Activated B cell treated with CpG ODN at 0.5 μM for 24 hours (primary cell): ENCODE data around the gene SRGN. TPM values are rescaled to one million over a fixed set of nuclear protein-coding genes. Genes with fewer than 3 reads are reported as not detected.

ENCODE experiments used
- ATAC-seq: fragments of 200-7000 bp; cut with Tn5 transposase; one replicate; pipeline ENCODE4 v1.10.0; 2021; ENCODE audit warnings: low read depth, mild to moderate bottlenecking, moderate library complexity
- CTCF ChIA-PET: fragments of 350-600 bp; sonication (Branson Sonifier 250); formaldehyde crosslinking; loops from one replicate; lab custom pipeline; 2021; ENCODE audit warnings: antibody characterized with exemption; lab: Charles Lee
- POLR2A ChIA-PET: fragments of 350-600 bp; sonication (Branson Sonifier 250); formaldehyde crosslinking; loops from one replicate; lab custom pipeline; 2021; ENCODE audit warnings: antibody characterized with exemption; lab: Charles Lee
- DNase-seq: peaks from one replicate; pipeline ENCODE4 v3.0.0; 2022
- H3K27ac Mint-ChIP-seq: one replicate; pipeline ENCODE4 v1.8.0; 2020; ENCODE audit warnings: mixed read lengths
- H3K27me3 Mint-ChIP-seq: one replicate; pipeline ENCODE4 v1.8.0; 2021; ENCODE audit warnings: mixed read lengths
- H3K36me3 Mint-ChIP-seq: one replicate; pipeline ENCODE4 v1.8.0; 2021; ENCODE audit warnings: low read depth, mixed read lengths
- H3K4me1 Mint-ChIP-seq: one replicate; pipeline ENCODE4 v1.8.0; 2021; ENCODE audit warnings: mixed read lengths
- H3K4me3 Mint-ChIP-seq: one replicate; pipeline ENCODE4 v1.8.0; 2020; ENCODE audit warnings: mild to moderate bottlenecking, mixed read lengths
- H3K9me3 Mint-ChIP-seq: one replicate; pipeline ENCODE4 v1.8.0; 2020; ENCODE audit warnings: mixed read lengths
- intact Hi-C: fragments of 100-400 bp; cut with micrococcal nuclease; formaldehyde crosslinking; loops from one replicate; pipeline ENCODE4 v1.15.1; 2024
- total RNA-seq: library from RNA; stranded (reverse); gene quantifications from 2 replicates; pipeline ENCODE4 v1.2.3, GENCODE V29; 2022
- TF ChIP-seq, protein P1 (sequence below): fragments of 200-600 bp; IDR thresholded peaks from one replicate; pipeline ENCODE4 v1.8.0; 2022; ENCODE audit warnings: antibody characterized with exemption, mild to moderate bottlenecking

SRGN gene
- total RNA-seq, 1 donor from 2014 or later, result 91.4 TPM

DNA sequence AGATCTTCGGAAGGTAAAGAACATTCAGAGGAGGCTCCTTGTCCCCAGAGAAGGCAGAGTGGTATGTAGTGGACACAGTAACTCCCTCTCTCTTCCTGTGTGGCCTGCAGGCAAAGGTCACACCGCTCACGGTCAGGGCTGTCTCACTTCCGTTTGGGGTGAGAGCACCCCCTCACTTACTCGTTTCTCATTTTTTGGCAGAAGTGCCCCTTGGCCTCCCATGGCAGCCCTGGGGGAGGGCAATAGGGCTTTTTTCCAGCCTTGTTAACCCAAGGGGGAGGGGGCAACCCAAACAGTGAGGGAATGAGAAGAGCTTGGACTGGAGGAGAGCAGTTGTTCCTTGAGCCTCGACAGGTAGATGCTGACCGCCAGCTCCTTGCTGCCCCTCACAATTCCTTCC is 31.8 kb upstream of the SRGN start:
- no peak overlapping the region for H3K4me3 Mint-ChIP-seq
- ATAC-seq (no peak), DNase-seq (no peak)
- H3K36me3 Mint-ChIP-seq, result no peaks in the 10 kb centered on the region
- ChIA-PET CTCF (no interaction called here), POLR2A (interaction anchor here (0.9 kb wide), 1 partner anchor 31 kb away, joined by 6 read pairs; the partner anchor contains the start of gene SRGN)
- H3K27me3 Mint-ChIP-seq, result no peaks in the 10 kb centered on the region
- intact Hi-C loops, result no loop called here
- peaks cover 31% of the 10 kb centered on the region for H3K4me1 Mint-ChIP-seq
- H3K9me3 Mint-ChIP-seq, result no peaks in the 10 kb centered on the region
- H3K27ac Mint-ChIP-seq, result peak overlapping the region; percentile 1
- TF ChIP-seq, protein P1, sequence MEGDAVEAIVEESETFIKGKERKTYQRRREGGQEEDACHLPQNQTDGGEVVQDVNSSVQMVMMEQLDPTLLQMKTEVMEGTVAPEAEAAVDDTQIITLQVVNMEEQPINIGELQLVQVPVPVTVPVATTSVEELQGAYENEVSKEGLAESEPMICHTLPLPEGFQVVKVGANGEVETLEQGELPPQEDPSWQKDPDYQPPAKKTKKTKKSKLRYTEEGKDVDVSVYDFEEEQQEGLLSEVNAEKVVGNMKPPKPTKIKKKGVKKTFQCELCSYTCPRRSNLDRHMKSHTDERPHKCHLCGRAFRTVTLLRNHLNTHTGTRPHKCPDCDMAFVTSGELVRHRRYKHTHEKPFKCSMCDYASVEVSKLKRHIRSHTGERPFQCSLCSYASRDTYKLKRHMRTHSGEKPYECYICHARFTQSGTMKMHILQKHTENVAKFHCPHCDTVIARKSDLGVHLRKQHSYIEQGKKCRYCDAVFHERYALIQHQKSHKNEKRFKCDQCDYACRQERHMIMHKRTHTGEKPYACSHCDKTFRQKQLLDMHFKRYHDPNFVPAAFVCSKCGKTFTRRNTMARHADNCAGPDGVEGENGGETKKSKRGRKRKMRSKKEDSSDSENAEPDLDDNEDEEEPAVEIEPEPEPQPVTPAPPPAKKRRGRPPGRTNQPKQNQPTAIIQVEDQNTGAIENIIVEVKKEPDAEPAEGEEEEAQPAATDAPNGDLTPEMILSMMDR, result no peak

DNA sequence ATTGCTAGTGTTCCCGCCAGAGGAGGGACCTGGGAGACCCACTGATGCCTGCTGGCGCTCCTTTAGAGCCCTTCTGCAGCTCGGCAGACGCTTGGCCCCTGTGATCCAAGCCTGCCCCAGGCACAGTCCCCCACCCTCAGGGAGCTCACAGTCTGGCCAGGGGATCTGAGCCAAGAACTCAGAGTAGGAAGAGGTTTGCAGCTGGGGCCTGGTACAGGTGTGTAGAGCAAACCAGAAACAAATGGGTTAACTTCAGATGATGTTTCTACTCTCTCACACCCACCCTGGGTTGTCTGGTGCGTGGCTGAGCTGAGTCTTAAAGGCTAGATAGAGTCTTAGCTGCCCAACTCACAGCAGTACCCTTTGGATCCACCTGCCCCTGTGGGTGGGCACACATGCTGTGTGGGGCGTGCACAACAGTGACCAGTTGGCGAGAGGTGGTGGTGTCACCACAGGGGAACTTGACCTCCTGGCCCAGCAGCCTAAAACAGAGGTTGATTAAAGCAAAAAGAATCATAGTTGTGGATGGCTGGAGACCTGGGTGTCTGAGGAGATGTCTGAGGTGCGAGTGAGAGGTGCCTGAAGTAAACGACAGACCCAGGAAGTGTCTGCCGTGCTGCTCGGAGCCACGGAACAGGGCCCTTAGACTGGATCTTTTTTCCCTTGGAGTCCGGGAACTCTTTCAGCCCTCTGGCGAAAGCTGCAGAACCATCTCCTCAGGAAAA is 31.2 kb upstream of the SRGN start:
- TF ChIP-seq, protein P1, result no peak
- CTCF ChIA-PET, result no interaction called here
- intact Hi-C loops, result no loop called here
- Mint-ChIP-seq H3K27ac (no peak overlapping the region), H3K9me3 (no peaks in the 10 kb centered on the region), H3K4me1 (peaks cover 31% of the 10 kb centered on the region), H3K27me3 (no peaks in the 10 kb centered on the region), H3K36me3 (no peaks in the 10 kb centered on the region), H3K4me3 (no peak overlapping the region)
- POLR2A ChIA-PET, result interaction anchor here (0.9 kb wide), 1 partner anchor 31 kb away, joined by 6 read pairs; the partner anchor contains the start of gene SRGN
- no peak for ATAC-seq
- no peak for DNase-seq

DNA sequence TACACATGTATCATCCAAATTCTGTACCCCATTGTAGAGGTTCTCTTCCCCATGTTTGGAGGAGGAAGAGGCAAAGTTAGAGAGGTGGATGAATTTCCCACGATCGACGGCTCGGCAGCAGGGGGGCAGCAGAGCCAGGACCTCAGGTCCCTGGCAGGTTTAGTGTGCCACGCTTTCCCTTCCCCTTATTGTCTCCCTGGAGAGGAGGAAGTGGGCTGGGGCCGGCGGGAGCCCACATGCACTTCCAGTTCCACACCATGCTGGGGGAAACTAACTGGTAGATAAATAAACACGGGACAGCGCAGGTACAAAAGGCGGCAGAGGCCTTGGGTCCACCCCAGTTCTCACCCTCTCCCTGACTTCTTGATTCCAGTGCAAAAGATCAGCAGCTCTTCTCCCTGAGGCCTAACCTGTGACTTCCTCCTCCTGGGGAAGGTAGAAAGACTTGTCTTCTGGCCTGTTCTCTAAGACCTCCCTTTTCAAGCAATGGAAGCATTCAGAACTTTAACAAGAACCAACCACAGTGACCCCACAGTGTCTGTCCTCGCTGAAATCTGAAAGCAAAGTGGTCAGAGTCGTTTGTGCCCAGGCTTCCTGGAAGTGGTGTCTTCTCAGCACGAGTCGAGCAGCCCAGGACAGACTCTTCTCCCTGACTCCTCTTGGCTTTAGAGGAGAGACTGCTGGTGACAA is 30.5 kb upstream of the SRGN start:
- POLR2A ChIA-PET, result no interaction called here
- no peak for ATAC-seq

DNA sequence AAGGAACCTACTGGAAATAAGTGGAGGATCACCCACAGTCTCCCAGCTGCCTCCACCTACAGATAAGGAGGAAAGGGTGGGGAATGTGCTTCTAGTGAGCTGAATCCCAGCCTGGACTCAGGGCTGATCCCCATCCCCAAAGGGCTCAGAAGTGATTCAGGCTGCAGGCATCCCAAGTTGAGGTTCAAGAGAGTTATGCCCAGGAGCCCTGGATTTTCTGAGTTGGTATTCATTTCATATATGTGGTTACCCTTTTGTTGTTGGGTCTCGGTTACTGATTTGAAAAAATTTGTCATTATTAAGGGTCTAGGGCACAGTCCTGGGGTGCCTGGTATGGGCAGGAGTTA is 30.0 kb upstream of the SRGN start:
- Mint-ChIP-seq H3K4me3 (no peak overlapping the region), H3K9me3 (no peaks in the 10 kb centered on the region), H3K4me1 (peaks cover 33% of the 10 kb centered on the region), H3K27me3 (no peaks in the 10 kb centered on the region), H3K36me3 (no peaks in the 10 kb centered on the region), H3K27ac (no peak overlapping the region)
- TF ChIP-seq, protein P1, result no peak
- ChIA-PET CTCF (no interaction called here), POLR2A (no interaction called here)
- DNase-seq (no peak), ATAC-seq (no peak)
- intact Hi-C loops, result no loop called here

More for the DNA sequence above, 30.5 kb upstream of the SRGN start:
- H3K27ac Mint-ChIP-seq, result no peak overlapping the region
- TF ChIP-seq, protein P1, result no peak
- no peaks in the 10 kb centered on the region for H3K9me3 Mint-ChIP-seq
- H3K27me3 Mint-ChIP-seq, result no peaks in the 10 kb centered on the region
- DNase-seq, result no peak
- CTCF ChIA-PET, result no interaction called here
- H3K36me3 Mint-ChIP-seq, result no peaks in the 10 kb centered on the region
- intact Hi-C loops, result no loop called here
- H3K4me1 Mint-ChIP-seq, result peaks cover 35% of the 10 kb centered on the region
- H3K4me3 Mint-ChIP-seq, result no peak overlapping the region

DNA sequence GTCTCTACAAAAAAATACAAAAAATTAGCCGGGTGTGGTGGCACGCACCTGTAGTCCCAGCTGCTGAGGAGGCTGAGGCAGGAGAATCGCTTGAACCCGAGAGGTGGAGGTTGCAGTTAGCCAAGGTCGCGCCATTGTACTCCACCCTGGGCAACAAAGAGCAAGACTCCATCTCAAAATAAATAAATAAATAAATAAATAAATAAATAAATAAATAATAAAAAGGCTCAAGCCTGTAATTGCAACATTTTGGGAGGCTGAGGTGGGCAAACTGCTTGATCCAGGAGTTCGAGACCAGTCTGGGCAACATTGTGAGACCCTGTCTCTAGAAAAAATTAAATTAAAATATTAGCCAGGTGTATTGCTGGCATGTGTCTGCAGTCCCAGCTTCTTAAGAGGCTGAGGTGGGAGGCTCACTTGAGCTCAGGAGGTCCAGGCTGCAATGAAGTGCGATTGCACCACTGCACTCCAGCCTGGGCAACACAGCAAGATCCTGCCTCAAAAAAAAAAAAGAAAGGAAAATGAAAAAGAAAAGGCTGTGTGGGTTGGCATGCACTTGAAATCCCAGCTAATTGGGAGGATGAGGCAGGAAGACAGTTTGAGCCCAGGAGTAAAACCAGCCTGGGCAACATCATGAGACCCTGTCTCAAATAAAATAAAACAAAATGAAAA is 27.6 kb upstream of the SRGN start:
- intact Hi-C loops, result loop anchor here (2.0 kb wide), 1 partner anchor 15 kb away; no protein-coding TSS in a partner anchor
- Mint-ChIP-seq H3K27ac (no peak overlapping the region), H3K27me3 (no peaks in the 10 kb centered on the region), H3K9me3 (no peaks in the 10 kb centered on the region), H3K36me3 (no peaks in the 10 kb centered on the region), H3K4me1 (peaks cover 35% of the 10 kb centered on the region), H3K4me3 (no peak overlapping the region)
- ChIA-PET CTCF (no interaction called here), POLR2A (interaction anchor here (0.5 kb wide), 1 partner anchor 19 kb away, joined by 3 read pairs; no protein-coding TSS in a partner anchor)
- ATAC-seq (no peak), DNase-seq (no peak)
- TF ChIP-seq, protein P1, result no peak
